ENCODE results near the gene ITGB5.
"Not testable (repeated sequence)": the region's sequence is repeated elsewhere in the genome, so short reads cannot be mapped to it uniquely, and the experiment has no call there.

ITGB5 gene

DNA sequence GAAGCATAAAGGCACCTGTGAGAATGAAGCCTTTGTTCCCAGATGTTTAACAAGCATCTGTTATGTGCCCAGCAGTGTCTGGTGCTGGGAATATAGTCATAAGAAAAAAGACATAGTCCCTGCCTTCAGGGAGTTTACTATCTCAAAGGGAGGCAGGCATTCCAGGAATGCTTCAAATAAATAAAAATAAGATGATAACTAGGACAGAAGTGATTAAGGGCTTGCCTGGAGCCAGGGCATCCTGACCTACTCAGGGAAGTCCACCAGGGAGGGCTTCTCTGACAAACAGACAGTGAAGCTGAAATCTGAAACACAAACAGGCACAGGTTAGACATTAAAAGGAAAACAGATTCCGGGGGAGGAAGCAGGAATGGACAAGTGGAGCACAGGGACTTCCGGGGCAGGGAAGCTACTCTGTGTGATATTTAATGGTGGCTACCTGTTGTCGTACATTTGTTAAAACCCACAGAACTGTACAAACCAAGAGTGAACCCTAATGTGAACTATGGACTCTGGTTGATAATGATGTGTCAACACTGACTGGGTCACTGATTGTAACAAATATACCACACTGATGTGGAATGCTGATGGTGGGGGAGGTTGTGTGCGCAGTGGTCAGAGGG, 53.3 kb downstream of the ITGB5 start:
- no peak for FAIRE-seq
- no peak for DNase-seq (ENCODE audit: insufficient read length, low spot score)
- TF ChIP-seq TAF1 (IDR thresholded peaks at IDR 0.05; ENCODE audit: low read depth, low read length) (no peak), PAX5 (IDR thresholded peaks at IDR 0.05; ENCODE audit: insufficient read depth, low read length, severe bottlenecking) (no peak), POLR2AphosphoS5 (IDR thresholded peaks at IDR 0.05; ENCODE audit: low read depth, low read length) (no peak), POLR2A (IDR thresholded peaks at IDR 0.05; ENCODE audit: low read depth, low read length) (no peak), POU2F2 (IDR thresholded peaks at IDR 0.05; ENCODE audit: low read depth, low read length) (no peak), SPI1 (IDR thresholded peaks at IDR 0.05; ENCODE audit: low read depth, low read length) (no peak)

DNA sequence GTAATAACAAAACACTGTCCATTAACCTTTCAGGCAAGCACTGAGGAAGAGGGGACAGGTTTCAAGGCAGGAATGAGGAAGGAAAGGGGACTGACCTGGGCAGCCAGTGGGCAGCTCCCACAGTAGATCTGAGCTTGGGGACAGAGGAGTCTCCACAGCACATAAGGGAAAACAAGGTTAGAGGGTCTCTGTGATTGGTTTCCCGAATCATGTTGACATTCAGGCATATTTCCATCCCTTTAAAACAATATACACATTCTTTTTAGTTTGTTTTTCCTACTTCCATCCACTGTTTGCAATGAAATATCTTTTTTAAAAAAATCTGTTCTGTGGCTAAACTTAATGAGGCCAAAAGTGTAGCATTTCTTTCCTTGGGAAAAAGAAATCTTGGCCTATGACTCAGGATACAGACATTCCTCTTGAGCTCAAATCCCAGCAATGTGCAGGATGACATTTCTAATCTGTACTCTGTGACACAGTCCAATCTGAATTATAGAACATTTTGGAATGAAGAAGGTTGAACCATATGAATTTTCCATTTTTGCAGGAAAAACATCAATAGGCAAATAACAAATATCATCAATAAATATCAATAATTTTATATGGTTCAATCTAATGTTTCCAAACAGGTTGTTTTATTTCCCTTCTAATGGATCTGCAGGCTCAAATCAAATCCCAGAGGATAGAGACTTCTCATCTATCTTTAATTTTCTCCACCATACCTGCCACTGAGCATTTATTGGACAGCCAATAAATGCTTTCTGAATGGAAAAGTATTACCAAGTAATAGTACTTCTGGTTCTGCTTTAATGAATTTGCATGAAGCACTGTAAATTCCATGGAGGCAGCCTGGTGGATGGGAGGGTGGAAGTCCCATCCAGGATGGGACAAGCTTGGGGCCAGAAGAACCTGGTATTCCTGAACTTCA, 54.1 kb downstream of the ITGB5 start:
- DNase-seq (ENCODE audit: insufficient read length, low spot score): no peak
- no peak for TF ChIP-seq POU2F2 (IDR thresholded peaks at IDR 0.05; ENCODE audit: low read depth, low read length)
- TF ChIP-seq POLR2AphosphoS5 (IDR thresholded peaks at IDR 0.05; ENCODE audit: low read depth, low read length): no peak
- no peak for TF ChIP-seq TAF1 (IDR thresholded peaks at IDR 0.05; ENCODE audit: low read depth, low read length)
- no peak for TF ChIP-seq SPI1 (IDR thresholded peaks at IDR 0.05; ENCODE audit: low read depth, low read length)
- TF ChIP-seq PAX5 (IDR thresholded peaks at IDR 0.05; ENCODE audit: insufficient read depth, low read length, severe bottlenecking): no peak
- no peak for TF ChIP-seq POLR2A (IDR thresholded peaks at IDR 0.05; ENCODE audit: low read depth, low read length)
- FAIRE-seq: no peak

DNA sequence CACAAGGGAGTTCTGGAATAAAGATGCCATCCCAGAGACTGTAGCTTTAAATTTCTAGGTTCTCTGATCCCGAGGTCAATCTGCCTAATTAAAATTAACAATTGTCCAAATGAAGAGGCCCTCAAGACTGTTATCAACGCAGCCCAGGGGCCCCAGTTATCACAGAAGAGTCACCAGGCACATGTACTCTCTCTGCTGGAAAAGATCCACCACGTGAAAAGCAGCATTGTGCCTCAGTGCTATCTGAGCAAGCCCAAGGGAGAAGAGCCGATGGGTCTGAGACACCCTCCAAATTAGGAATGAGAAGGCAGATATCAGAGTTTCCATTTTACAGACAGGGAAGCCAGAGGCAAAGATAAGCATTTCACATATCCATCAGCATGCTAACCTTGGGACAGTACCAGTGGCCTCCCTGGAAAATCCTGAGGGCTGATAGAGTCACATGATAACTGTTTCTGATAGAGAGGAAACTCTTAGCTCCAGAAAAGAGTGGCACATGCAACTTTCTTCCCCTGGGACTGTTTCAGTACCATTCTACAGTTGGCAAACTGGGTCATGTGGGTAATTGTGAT, 55.5 kb downstream of the ITGB5 start:
- no peak for TF ChIP-seq SPI1 (IDR thresholded peaks at IDR 0.05; ENCODE audit: low read depth, low read length)
- TF ChIP-seq POLR2A (IDR thresholded peaks at IDR 0.05; ENCODE audit: low read depth, low read length): no peak
- TF ChIP-seq PAX5 (IDR thresholded peaks at IDR 0.05; ENCODE audit: insufficient read depth, low read length, severe bottlenecking): no peak
- no peak for TF ChIP-seq TAF1 (IDR thresholded peaks at IDR 0.05; ENCODE audit: low read depth, low read length)
- no peak for TF ChIP-seq POLR2AphosphoS5 (IDR thresholded peaks at IDR 0.05; ENCODE audit: low read depth, low read length)
- TF ChIP-seq POU2F2 (IDR thresholded peaks at IDR 0.05; ENCODE audit: low read depth, low read length): no peak

DNA sequence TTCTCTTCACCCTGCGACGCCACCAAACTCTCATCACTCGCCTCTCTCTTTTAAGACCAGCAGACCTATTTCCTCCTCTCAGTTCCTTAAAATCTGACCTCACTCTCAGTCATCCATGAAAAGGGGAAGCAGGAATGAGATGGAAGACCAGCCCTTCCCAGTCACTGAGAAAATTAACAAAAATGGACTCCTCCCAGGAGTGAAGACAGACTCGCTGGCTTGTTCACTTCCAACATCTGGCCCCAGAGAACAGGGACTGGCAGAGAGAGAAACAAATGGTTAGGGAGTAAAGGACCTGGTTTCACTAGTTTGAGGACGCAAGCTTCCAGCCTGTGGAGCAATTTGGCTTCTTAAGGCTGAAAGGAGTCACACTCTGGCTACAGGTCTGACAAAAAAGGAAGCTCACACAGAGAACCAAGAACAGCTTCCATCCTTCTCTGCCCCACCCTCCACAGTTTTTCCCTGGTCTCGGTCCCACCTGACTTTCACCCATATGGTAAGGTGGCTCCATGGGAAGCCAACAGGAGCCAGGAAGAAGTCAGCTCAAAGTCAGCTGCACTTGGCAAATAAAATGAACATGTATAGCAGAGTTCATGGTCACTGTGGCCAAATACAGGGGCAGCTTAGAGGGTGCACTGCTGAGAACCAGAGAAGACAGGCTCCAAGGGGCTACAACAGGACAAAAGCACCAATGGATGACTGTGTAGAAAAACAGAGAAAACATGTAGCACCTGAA, 57.2 kb downstream of the ITGB5 start:
- FAIRE-seq (no peak), DNase-seq (ENCODE audit: insufficient read length, low spot score) (no peak)
- TF ChIP-seq SPI1 (IDR thresholded peaks at IDR 0.05; ENCODE audit: low read depth, low read length): peak; percentile 81
- TF ChIP-seq POU2F2 (IDR thresholded peaks at IDR 0.05; ENCODE audit: low read depth, low read length): no peak
- TF ChIP-seq PAX5 (IDR thresholded peaks at IDR 0.05; ENCODE audit: insufficient read depth, low read length, severe bottlenecking): no peak

More for the DNA sequence above, 55.5 kb downstream of the ITGB5 start:
- no peak for DNase-seq (ENCODE audit: insufficient read length, low spot score)
- no peak for FAIRE-seq

DNA sequence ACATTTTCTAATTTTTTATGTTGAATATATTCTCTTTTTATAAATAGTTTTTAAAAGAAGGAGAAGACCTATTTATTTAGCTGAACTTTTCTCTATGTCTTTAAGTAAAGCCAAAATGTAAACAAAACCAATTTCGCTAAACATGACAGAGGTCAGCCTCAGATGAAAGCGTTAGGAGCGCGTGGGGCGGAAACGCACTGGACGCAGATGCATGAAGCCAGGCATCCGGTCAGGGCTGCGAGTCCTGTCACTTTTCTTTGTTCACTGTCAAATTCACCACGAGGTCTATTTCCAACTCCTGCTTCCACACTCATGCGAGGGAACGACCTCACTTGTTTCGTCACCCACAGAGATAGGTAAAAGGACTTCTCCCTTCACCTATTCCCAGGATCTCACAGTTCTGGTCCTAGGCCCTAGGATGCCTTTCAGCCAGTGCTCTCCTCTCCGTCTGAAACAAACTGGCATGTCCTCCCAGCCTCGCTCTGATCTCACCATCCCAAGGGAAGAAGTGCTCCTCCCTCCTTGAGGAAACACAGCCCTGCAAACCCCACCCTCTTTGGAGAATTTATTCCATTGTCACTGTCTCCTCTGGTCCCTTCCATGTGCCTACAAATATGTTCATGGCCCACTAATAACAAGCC, 57.9 kb downstream of the ITGB5 start:
- FAIRE-seq: no peak
- TF ChIP-seq POLR2AphosphoS5 (IDR thresholded peaks at IDR 0.05; ENCODE audit: low read depth, low read length): no peak
- no peak for TF ChIP-seq POU2F2 (IDR thresholded peaks at IDR 0.05; ENCODE audit: low read depth, low read length)
- no peak for TF ChIP-seq POLR2A (IDR thresholded peaks at IDR 0.05; ENCODE audit: low read depth, low read length)
- no peak for TF ChIP-seq SPI1 (IDR thresholded peaks at IDR 0.05; ENCODE audit: low read depth, low read length)
- no peak for TF ChIP-seq TAF1 (IDR thresholded peaks at IDR 0.05; ENCODE audit: low read depth, low read length)
- TF ChIP-seq PAX5 (IDR thresholded peaks at IDR 0.05; ENCODE audit: insufficient read depth, low read length, severe bottlenecking): no peak
- no peak for DNase-seq (ENCODE audit: insufficient read length, low spot score)

DNA sequence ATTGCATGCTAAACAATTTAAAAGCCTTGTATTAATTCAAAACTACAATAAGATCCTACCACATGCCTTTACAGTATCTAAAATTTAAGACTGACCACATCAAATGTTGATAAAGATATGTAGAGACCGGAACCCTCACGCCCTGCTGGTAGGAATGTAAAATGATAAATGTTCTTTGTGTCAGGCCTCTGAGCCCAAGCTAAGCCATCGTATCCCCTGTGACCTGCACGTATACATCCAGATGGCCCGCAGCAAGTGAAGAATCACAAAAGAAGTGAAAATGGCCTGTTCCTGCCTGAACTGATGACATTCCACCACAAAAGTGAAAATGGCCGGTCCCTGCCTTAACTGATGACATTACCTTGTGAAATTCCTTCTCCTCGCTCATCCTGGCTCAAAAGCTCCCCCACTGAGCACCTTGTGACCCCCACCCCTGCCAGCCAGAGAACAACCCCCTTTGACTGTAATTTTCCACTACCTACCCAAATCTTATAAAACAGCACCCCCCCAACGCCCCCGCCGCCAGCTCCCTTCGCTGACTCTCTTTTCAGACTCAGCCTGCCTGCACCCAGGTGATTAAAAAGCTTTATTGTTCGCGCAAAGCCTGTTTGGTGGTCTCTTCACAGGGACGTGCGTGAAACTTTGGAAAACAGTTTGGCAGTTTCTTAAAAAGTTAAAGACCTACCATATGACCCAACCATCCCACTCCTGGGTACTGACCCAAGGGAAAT, 59.5 kb downstream of the ITGB5 start:
- DNase-seq (ENCODE audit: insufficient read length, low spot score): not testable (repeated sequence)

DNA sequence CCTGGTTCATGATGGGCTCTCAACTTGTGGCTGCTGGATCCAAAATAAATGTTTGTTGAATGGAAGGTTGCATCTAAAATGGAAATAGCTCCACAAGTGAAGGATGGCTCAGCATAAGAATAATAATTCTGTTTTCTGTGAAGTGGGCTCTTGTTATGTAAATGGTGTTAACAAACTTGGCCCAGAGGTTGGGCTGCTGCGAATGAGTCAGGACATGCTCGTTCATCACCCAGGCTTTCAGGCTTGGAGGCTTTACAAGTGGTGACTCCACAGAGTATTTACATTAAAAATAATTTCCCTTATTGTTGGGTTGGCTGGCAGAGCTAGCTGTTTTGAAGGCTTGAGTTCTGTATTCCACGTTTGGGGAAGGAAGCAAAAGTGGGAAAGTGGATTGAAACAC, 60.5 kb downstream of the ITGB5 start:
- no peak for FAIRE-seq
- DNase-seq (ENCODE audit: insufficient read length, low spot score): no peak
- TF ChIP-seq TAF1 (IDR thresholded peaks at IDR 0.05; ENCODE audit: low read depth, low read length): no peak
- no peak for TF ChIP-seq PAX5 (IDR thresholded peaks at IDR 0.05; ENCODE audit: insufficient read depth, low read length, severe bottlenecking)
- TF ChIP-seq POLR2AphosphoS5 (IDR thresholded peaks at IDR 0.05; ENCODE audit: low read depth, low read length): no peak
- TF ChIP-seq SPI1 (IDR thresholded peaks at IDR 0.05; ENCODE audit: low read depth, low read length): no peak
- no peak for TF ChIP-seq POU2F2 (IDR thresholded peaks at IDR 0.05; ENCODE audit: low read depth, low read length)
- TF ChIP-seq POLR2A (IDR thresholded peaks at IDR 0.05; ENCODE audit: low read depth, low read length): no peak

More for the DNA sequence above, 59.5 kb downstream of the ITGB5 start:
- FAIRE-seq: not testable (repeated sequence)

DNA sequence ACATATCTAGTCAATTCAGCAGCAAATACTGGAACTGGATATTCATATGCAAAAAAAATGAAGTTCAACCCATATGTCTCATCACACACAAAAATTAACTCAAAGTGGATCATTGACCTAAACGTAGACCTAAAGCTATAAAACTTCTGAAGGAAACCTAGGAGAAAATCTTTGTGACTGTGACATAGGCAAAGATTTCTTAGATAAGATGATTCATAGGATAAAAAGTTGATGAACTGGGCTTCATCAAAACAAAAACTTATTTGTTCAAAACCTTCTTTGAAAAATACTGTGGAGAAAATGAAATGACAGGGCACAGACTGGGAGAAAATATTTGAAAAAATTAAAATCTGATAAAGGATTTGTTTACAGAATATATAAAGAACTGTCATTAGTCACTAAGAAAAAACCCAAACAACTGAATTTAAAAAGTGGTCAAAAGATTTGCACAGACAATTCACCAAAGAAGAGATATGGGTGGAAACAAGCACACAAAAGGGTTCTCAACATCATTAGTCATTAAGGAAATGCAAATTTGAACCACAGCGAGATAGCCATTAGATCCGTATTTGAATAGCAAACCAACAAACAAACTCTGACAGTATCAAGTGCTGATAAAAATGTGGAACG, 62.8 kb downstream of the ITGB5 start:
- TF ChIP-seq POLR2AphosphoS5 (IDR thresholded peaks at IDR 0.05; ENCODE audit: low read depth, low read length) (no peak), SPI1 (IDR thresholded peaks at IDR 0.05; ENCODE audit: low read depth, low read length) (no peak), TAF1 (IDR thresholded peaks at IDR 0.05; ENCODE audit: low read depth, low read length) (no peak), PAX5 (IDR thresholded peaks at IDR 0.05; ENCODE audit: insufficient read depth, low read length, severe bottlenecking) (no peak), POU2F2 (IDR thresholded peaks at IDR 0.05; ENCODE audit: low read depth, low read length) (no peak), POLR2A (IDR thresholded peaks at IDR 0.05; ENCODE audit: low read depth, low read length) (no peak)
- FAIRE-seq: no peak
- no peak for DNase-seq (ENCODE audit: insufficient read length, low spot score)
